GM11168 (cell line): ENCODE measurements around the gene PMF1.

Source experiments
- in situ Hi-C: fragments of 300-500 bp; cut with MboI; formaldehyde crosslinking; loops from one replicate; pipeline ENCODE4 v1.12.0; 2022; ENCODE audit warnings: low sequenced_read_pairs; ENCODE audit not compliant: unreplicated experiment

Gene PMF1

GRCh38 chr1:156232201-156232894, 19.5 kb downstream of the PMF1 start:
- in situ Hi-C loops = no loop called here

- in situ Hi-C loops = no loop called here
These were observed 20.8 kb downstream of the PMF1 start for GRCh38 chr1:156233426-156234127.

GRCh38 chr1:156236164-156236563, 23.4 kb downstream of the PMF1 start:
- in situ Hi-C loops = no loop called here

GRCh38 chr1:156238248-156238647, 25.4 kb downstream of the PMF1 start:
- in situ Hi-C loops = no loop called here

GRCh38 chr1:156241311-156241811, 28.6 kb downstream of the PMF1 start:
- in situ Hi-C loops = no loop called here

- in situ Hi-C loops = no loop called here
These were observed 29.1 kb downstream of the PMF1 start, which contains the start of gene BGLAP for GRCh38 chr1:156241926-156242325. Gene BGLAP, plus strand, starts transcription at chr1:156242184. Its CDS starts 48 bp downstream, at chr1:156242232.

- in situ Hi-C loops = no loop called here
These were observed 29.9 kb downstream of the PMF1 start for GRCh38 chr1:156242738-156243137.

- in situ Hi-C loops = no loop called here
These were observed 31.3 kb downstream of the PMF1 start for GRCh38 chr1:156244126-156244525.

GRCh38 chr1:156244712-156245111, 31.9 kb downstream of the PMF1 start:
- in situ Hi-C loops = no loop called here

- in situ Hi-C loops = no loop called here
These were observed 32.8 kb downstream of the PMF1 start for GRCh38 chr1:156245451-156246232.

- in situ Hi-C loops = no loop called here
These were observed 33.5 kb downstream of the PMF1 start for GRCh38 chr1:156246241-156246780.

GRCh38 chr1:156246781-156247459, 34.1 kb downstream of the PMF1 start:
- in situ Hi-C loops = no loop called here

- in situ Hi-C loops = no loop called here
These were observed 34.9 kb downstream of the PMF1 start, which contains the start of gene PAQR6 for GRCh38 chr1:156247460-156248322. Gene PAQR6, minus strand, starts transcription at chr1:156248056. Its CDS starts 1,325 bp downstream, at chr1:156246731.

- in situ Hi-C loops = no loop called here
These were observed 35.5 kb downstream of the PMF1 start for GRCh38 chr1:156248323-156248683.

GRCh38 chr1:156249593-156249992, 36.8 kb downstream of the PMF1 start:
- in situ Hi-C loops = no loop called here

- in situ Hi-C loops = no loop called here
These were observed 38.7 kb downstream of the PMF1 start for GRCh38 chr1:156251527-156251926.

GRCh38 chr1:156253634-156254033, 40.8 kb downstream of the PMF1 start:
- in situ Hi-C loops = no loop called here

GRCh38 chr1:156257711-156258110, 44.9 kb downstream of the PMF1 start:
- in situ Hi-C loops = no loop called here

- in situ Hi-C loops = no loop called here
These were observed 46.1 kb downstream of the PMF1 start for GRCh38 chr1:156258859-156259258.
